ENCODE results near the gene C1QTNF3. TPM values are rescaled to one million over a fixed set of nuclear protein-coding genes. Genes with fewer than 3 reads are reported as not detected.

The C1QTNF3 gene, protein sequence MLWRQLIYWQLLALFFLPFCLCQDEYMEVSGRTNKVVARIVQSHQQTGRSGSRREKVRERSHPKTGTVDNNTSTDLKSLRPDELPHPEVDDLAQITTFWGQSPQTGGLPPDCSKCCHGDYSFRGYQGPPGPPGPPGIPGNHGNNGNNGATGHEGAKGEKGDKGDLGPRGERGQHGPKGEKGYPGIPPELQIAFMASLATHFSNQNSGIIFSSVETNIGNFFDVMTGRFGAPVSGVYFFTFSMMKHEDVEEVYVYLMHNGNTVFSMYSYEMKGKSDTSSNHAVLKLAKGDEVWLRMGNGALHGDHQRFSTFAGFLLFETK
- total RNA-seq (2022; extraction: Qiagen RNA extraction; ENCODE audit: low read depth): 0.26 TPM in 1 of 5 replicates, not detected in the others

DNA sequence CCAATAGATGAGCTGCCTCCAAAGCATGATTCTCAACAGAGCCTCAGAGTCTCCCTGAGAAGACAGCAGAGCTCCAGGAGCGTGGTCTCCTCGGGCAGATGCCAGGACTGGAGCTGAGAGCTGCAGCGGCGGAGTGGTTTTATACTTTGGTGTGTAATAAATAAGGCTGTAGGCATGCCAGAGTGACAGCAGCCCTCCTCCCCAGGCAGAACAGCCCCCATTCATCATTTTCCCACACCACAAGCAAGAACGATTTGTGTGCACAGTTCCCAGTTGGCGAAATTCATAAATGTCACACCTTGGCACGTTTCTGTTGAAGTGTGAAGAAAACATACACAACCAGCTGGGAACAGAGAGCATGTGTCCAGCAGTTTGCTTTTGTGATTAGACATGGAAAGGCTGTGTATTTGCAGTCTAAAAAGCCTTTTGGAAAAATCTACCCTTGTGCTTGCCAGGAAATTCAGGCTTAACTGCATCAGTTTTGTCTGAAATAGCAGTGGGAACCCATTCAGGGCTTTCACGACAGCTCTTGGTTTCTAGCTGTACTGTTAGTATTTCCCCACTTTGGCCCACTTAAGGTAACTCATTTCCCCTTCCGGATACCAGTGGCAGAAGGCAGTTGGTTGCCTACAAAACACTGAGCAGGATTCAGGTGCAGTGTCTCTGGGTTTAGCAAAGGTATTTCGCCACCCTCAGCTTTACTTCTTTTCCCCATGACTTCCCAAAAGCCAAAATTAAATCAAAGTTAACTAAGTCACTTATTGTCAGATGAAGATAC lies at the start of gene C1QTNF3:
C1QTNF3 (minus strand) TSS at position 115 of the 778 bp plus-strand sequence; CDS start at position 27, 88 bp downstream.

DNA sequence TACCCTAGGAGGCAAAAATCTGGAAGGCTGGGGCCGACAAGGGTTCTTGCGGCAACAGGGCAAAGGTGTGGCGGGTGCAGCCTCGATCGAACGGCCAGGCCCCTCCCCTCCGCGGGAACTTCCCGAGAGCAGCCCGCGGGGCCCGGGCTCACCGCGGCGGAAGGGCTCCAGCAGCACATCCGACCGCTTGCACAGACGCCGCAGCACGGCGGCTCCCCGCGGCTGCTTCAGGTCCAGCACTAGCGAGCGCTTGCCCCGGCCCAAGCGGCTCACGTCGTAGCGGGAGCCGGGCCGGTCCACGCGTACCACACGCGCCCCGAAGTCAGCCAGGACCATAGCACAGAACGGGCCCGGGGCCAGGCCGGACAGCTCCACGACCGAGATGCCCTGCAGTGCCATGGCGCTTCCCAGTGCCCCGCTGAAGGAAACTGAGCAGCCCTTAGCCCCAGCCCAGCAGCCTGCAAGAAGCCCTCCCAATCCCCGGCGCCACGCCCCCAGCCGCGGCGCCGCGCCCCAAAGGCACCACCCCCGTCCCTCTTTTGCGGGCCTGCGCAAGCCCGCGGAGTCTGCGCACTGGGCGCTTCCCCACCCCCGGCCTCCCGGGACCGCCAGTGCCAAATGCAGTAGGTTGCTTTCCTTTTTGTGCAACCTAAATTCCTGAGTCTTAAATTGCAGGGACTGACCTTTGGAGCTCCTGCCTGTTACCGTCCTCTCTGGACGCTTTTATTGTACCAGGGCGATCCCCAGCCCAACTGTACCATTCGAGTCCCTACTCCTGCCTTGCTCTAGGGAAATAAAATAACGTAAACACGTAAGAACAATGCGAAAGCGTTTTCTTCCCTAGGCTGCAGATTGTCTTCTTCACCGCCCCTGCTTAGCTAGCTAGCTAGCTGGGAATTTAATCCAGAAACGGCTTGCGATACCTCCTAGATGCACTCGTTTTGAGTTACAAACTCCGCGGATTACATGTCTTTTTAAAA lies 35.1 kb downstream of the C1QTNF3 start, which contains the start of gene AMACR:
AMACR (minus strand) TSS at position 430 of the 980 bp plus-strand sequence; CDS start at position 399, 31 bp downstream.

GRCh38 chr5:33984671-33985124 lies 58.3 kb downstream of the C1QTNF3 start, which contains the start of gene SLC45A2:
Gene SLC45A2, minus strand, starts transcription at chr5:33984693. Its CDS starts 110 bp downstream, at chr5:33984583.

Other genes starting within 250 kb of the C1QTNF3 start
- gene ADAMTS12, start 151.2 kb downstream of the C1QTNF3 start, total RNA-seq (2022; extraction: Qiagen RNA extraction; ENCODE audit: low read depth): 6.6 to 9.2 TPM (median 7.6 TPM) in 5 replicates
- not detected in 5 replicates for gene RXFP3, start 106.8 kb downstream of the C1QTNF3 start, total RNA-seq (2022; extraction: Qiagen RNA extraction; ENCODE audit: low read depth)
- 0.07 TPM in 1 of 5 replicates, not detected in the others for gene SLC45A2, start 58.5 kb downstream of the C1QTNF3 start, total RNA-seq (2022; extraction: Qiagen RNA extraction; ENCODE audit: low read depth)
- 13.2 to 16.7 TPM (median 14.8 TPM) in 5 replicates for gene AMACR, start 35.2 kb downstream of the C1QTNF3 start, total RNA-seq (2022; extraction: Qiagen RNA extraction; ENCODE audit: low read depth)